GM23248 (cell line): Measurements from ENCODE around the gene ZBTB34.

Experiments
- EZH2 ChIP-seq: fragments of 200-600 bp; sonication (generic); IDR thresholded peaks from 2 replicates; pipeline ENCODE4 v1.6.1; 2018; ENCODE audit warnings: antibody characterized with exemption, mild to moderate bottlenecking; ENCODE audit not compliant: insufficient read depth, poor library complexity, severe bottlenecking
- EZH2phosphoT487 ChIP-seq: fragments of 200-600 bp; sonication (generic); IDR thresholded peaks from 2 replicates; pipeline ENCODE4 v1.6.1; 2018; ENCODE audit warnings: antibody characterized with exemption, moderate library complexity, mild to moderate bottlenecking, low read depth; ENCODE audit not compliant: insufficient read depth

DNA sequence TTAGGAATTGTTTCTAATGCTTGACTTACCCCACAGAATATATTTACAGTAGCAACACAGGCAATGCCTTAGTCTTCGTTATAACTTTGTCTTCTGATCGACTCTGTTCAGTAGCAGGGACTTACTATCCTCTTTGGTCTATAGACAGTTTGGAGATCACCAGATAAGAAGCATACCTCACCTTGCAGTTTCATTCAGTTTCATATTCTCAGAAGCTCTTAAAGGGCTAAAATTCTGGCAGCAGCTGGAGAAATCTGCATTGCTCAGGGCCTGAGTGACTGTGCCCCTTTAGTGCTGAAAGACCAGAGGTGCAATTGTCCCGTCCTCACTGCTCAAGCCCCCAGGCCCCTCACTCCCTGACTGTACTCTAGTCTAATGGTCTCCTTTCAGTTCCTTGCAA, 29.6 kb upstream of the ZBTB34 start:
- TF ChIP-seq EZH2 = no peak
- TF ChIP-seq EZH2phosphoT487 = no peak
